Measurements from ENCODE around the gene EXD2. TPM values are rescaled to one million over a fixed set of nuclear protein-coding genes. Genes with fewer than 3 reads are reported as not detected.
A peak's percentile ranks its signal among the peaks of the same experiment; 100 is the strongest.

Gene EXD2
- total RNA-seq, 1 experiment from 2014 or later = 22.5 TPM

GRCh38 chr14:69142101-69142500 lies 49.2 kb upstream of the EXD2 start:
- H3K9me3 ChIP-seq = no peaks in the 10 kb centered on the region
- POLR2A ChIA-PET = no interaction called here
- intact Hi-C loops (cut with micrococcal nuclease; ENCODE audit: unreplicated experiment) = no loop called here
- Mint-ChIP-seq H3K27ac (ENCODE audit: unreplicated experiment) (no peak overlapping the region), H3K36me3 (ENCODE audit: insufficient read depth, unreplicated experiment) (no peaks in the 10 kb centered on the region), H3K4me3 (ENCODE audit: unreplicated experiment) (no peak overlapping the region), H3K4me1 (ENCODE audit: low read depth, unreplicated experiment) (no peaks in the 10 kb centered on the region), H3K9me3 (ENCODE audit: unreplicated experiment) (no peaks in the 10 kb centered on the region), H3K27me3 (ENCODE audit: insufficient read depth, unreplicated experiment) (no peaks in the 10 kb centered on the region)
- CTCF ChIA-PET = no interaction called here
- DNase-seq = no peak
- H3K4me1 ChIP-seq = no peaks in the 10 kb centered on the region
- BruUV-seq (replicated peaks) = no TSS peak
- H3K27me3 ChIP-seq (replicated peaks; ENCODE audit: control insufficient read depth, insufficient read depth, low read length) = no peaks in the 10 kb centered on the region
- no peak for TF ChIP-seq CTCF (IDR thresholded peaks at IDR 0.05; ENCODE audit: insufficient read depth in 1 of 2, low read depth in 1 of 2, low read length in 1 of 2, severe bottlenecking in 1 of 2, unreplicated experiment in 1 of 2)
- H3K4me3 ChIP-seq (ENCODE audit: low read depth, low read length) = no peak overlapping the region
- H3K36me3 ChIP-seq (ENCODE audit: control insufficient read depth, insufficient read depth, low read length) = no peaks in the 10 kb centered on the region; the same call in 1 of the 2 replicates

- Mint-ChIP-seq H3K9me3 (ENCODE audit: unreplicated experiment) (no peaks in the 10 kb centered on the region), H3K4me3 (ENCODE audit: unreplicated experiment) (peak overlapping the region; percentile 89), H3K36me3 (ENCODE audit: insufficient read depth, unreplicated experiment) (peaks cover 18% of the 10 kb centered on the region), H3K27ac (ENCODE audit: unreplicated experiment) (peak overlapping the region; percentile 56), H3K27me3 (ENCODE audit: insufficient read depth, unreplicated experiment) (no peaks in the 10 kb centered on the region), H3K4me1 (ENCODE audit: low read depth, unreplicated experiment) (peaks cover 12% of the 10 kb centered on the region)
- intact Hi-C loops (cut with micrococcal nuclease; ENCODE audit: unreplicated experiment) = loop anchor here (2.0 kb wide), 1 partner anchor 249 kb away; the partner anchor contains the start of genes ERH and SLC39A9
- BruUV-seq (replicated peaks) = no TSS peak
- no peak for DNase-seq
- ChIA-PET POLR2A (no interaction called here), CTCF (interaction anchor here (1.9 to 2.4 kb wide), 2 partner anchors 21 to 138 kb away, joined by 6 to 17 read pairs; no protein-coding TSS in a partner anchor)
- Histone ChIP-seq H3K9me3 (no peaks in the 10 kb centered on the region), H3K4me1 (0 out of 2 replicates have a peak, but pooled peaks cover 11% of the 10 kb centered on the region), H3K4me3 (ENCODE audit: low read depth, low read length) (no peak overlapping the region), H3K36me3 (ENCODE audit: control insufficient read depth, insufficient read depth, low read length) (no peaks in the 10 kb centered on the region), H3K27me3 (replicated peaks; ENCODE audit: control insufficient read depth, insufficient read depth, low read length) (no peaks in the 10 kb centered on the region)
- TF ChIP-seq CTCF (IDR thresholded peaks at IDR 0.05; ENCODE audit: insufficient read depth in 1 of 2, low read depth in 1 of 2, low read length in 1 of 2, severe bottlenecking in 1 of 2, unreplicated experiment in 1 of 2) = no peak
Observed at GRCh38 chr14:69149461-69150244, 41.6 kb upstream of the EXD2 start.

- Mint-ChIP-seq H3K4me3 (ENCODE audit: unreplicated experiment) (peak overlapping the region; percentile 89), H3K27ac (ENCODE audit: unreplicated experiment) (peak overlapping the region; percentile 87), H3K4me1 (ENCODE audit: low read depth, unreplicated experiment) (peaks cover 12% of the 10 kb centered on the region), H3K9me3 (ENCODE audit: unreplicated experiment) (no peaks in the 10 kb centered on the region), H3K36me3 (ENCODE audit: insufficient read depth, unreplicated experiment) (peaks cover 18% of the 10 kb centered on the region), H3K27me3 (ENCODE audit: insufficient read depth, unreplicated experiment) (no peaks in the 10 kb centered on the region)
- ChIA-PET CTCF (interaction anchor here (0.5 to 2.4 kb wide), 15 partner anchors 8 to 1625 kb away, joined by 3 to 17 read pairs (median 3); no protein-coding TSS in a partner anchor), POLR2A (interaction anchor here (0.6 kb wide), 1 partner anchor 70 kb away, joined by 3 read pairs; no protein-coding TSS in a partner anchor)
- H3K4me3 ChIP-seq (ENCODE audit: low read depth, low read length) = peak overlapping the region; percentile 87
- BruUV-seq (replicated peaks) = no TSS peak
- intact Hi-C loops (cut with micrococcal nuclease; ENCODE audit: unreplicated experiment) = loop anchor here (1.0 to 2.0 kb wide), 2 partner anchors 22 to 247 kb away; partner anchors contain the start of genes ERH and SLC39A9
- peak; percentile 60 to 67 for TF ChIP-seq CTCF (IDR thresholded peaks at IDR 0.05; ENCODE audit: insufficient read depth in 1 of 2, low read depth in 1 of 2, low read length in 1 of 2, severe bottlenecking in 1 of 2, unreplicated experiment in 1 of 2)
- H3K4me1 ChIP-seq = 0 out of 2 replicates have a peak, but pooled peaks cover 14% of the 10 kb centered on the region
- no peaks in the 10 kb centered on the region for H3K27me3 ChIP-seq (replicated peaks; ENCODE audit: control insufficient read depth, insufficient read depth, low read length)
- H3K9me3 ChIP-seq = no peaks in the 10 kb centered on the region
- H3K36me3 ChIP-seq (ENCODE audit: control insufficient read depth, insufficient read depth, low read length) = no peaks in the 10 kb centered on the region
- DNase-seq = peak; percentile 86 to 93
Observed at GRCh38 chr14:69151458-69152180, 39.7 kb upstream of the EXD2 start.
